Dedifferentiated amniotic fluid mesenchymal stem cell (primary cell): ENCODE data around the gene RNF149.

Experiments
- DNase-seq: peaks from one replicate; pipeline ENCODE4 v3.0.0-alpha.2; 2016; ENCODE audit errors: extremely low spot score

Gene RNF149

GRCh38 chr2:101230541-101231001 is 77.9 kb downstream of the RNF149 start:
- peak; percentile 65 for DNase-seq
